Measurements from ENCODE around the gene LRCH4.

The LRCH4 gene, protein sequence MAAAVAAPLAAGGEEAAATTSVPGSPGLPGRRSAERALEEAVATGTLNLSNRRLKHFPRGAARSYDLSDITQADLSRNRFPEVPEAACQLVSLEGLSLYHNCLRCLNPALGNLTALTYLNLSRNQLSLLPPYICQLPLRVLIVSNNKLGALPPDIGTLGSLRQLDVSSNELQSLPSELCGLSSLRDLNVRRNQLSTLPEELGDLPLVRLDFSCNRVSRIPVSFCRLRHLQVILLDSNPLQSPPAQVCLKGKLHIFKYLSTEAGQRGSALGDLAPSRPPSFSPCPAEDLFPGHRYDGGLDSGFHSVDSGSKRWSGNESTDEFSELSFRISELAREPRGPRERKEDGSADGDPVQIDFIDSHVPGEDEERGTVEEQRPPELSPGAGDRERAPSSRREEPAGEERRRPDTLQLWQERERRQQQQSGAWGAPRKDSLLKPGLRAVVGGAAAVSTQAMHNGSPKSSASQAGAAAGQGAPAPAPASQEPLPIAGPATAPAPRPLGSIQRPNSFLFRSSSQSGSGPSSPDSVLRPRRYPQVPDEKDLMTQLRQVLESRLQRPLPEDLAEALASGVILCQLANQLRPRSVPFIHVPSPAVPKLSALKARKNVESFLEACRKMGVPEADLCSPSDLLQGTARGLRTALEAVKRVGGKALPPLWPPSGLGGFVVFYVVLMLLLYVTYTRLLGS

DNA sequence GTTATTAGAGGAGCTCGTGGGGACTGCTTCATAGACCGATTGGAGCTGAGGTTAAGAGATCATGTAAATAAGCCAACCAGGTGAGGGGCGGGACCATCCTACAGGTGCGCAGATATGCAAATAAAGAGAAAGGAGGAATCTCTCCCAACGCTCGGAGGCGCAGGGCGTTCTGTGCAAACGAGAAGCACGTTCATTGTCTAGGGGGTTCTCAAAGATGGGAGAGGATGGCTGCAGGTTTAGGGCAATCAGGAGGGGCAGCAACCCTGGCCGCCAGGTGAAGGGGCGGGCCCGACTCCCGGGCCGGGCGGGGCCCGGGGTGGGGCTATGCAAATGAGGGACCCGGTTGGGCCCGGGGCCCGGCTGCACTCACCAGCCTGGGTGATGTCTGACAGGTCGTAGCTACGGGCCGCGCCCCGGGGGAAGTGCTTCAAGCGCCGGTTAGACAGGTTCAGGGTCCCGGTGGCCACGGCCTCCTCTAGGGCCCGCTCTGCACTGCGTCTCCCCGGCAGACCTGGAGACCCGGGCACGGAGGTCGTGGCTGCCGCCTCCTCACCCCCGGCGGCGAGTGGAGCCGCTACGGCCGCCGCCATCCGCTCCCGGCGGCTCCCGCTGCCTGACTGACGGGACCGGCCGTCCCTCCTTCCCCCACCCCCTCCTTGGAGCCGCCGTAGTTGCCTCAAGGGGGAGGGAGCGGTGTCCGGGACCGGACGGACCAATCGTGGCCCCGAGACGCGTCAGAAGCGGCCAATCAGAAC, at the start of gene LRCH4:
Gene LRCH4 (minus strand): TSS at position 619 of the 755 bp plus-strand sequence. CDS start 29 bp downstream, at position 590.
- DNase-seq, result no peak

DNA sequence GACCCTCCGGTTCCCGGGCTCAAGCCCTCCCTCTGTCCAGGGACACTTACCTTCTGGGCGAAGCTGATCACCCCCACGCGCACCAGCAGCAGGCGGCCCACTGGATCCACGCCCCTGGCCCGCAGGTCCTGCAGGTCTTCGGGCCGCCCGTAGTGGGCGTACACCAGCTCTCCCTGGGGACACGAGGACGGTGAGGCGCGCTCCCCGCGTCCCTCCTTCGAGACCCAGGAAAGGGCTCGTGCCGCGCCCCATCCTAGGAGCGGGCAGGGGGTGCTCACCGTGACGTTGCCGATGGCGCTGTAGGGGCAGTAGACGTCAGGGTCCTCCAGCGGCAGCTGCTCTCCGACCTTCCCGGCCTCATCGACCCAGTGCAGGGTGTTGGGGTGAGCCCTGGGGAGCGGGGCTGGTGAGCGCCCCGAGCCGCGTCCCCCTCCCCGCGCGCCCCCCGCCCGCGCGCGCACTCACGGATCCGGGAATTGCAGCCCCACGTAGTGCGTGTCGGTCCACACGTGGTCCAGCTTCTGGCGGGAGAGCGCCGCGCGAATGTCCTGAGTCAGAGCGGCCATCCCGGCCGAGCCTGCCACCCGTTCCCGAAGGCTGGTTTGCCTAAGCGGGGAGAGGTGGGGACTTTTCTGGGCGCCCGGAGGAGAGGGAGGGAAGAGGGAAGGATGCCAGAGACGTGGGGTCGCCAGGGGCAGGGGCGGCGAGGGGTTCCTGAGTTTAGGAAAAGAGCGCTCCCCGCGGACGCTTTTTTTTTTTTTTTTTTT, 47.2 kb upstream of the LRCH4 start:
- peak; percentile 60 for DNase-seq

DNA sequence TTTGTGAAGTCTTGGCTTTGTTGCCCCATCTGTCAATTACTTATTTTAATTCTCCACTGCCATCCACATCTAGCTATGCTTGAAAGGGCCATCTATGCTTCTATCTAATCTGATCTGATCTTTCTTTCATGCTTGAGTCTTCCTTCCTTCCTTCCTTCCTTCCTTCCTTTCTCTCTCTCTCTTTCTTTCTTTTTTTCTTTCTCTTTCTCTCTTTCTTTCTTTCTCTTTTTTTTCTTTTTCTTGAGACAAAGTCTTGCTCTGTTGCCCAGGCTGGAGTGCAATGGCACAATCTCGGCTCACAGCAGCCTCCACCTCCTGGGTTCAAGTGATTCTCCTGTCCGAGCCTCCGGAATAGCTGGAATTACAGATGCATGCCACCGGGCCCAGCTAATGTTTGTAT, 44.1 kb upstream of the LRCH4 start:
- DNase-seq, result no peak

DNA sequence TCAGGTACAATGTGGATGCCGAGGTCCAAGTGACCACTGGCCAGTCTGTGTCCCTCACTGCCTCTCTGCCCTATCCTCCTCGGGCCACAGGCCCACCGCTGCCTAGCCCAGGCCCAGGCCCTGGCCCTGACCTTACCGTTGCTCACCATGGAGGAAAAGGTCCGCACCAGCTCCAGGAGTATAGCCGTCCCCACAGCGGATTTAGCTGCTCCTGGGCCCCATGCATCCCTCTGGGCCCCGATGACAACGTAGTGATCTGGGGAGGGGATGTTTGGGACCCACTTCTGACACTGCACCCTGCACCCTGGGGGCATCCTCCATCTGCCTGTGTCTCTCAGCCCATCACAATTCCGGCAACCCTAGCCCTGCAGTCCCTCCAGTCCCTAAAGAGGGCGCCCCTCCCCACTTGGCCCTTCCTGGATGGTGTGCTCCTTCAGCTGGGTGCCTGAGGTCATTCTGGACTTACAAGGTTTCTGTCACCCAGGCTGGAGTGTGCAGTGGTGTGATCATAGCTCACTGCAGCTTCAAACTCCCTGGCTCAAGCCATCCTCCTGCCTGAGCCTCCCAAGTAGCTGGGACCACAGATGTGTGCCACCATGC, 43.3 kb upstream of the LRCH4 start:
- DNase-seq, result peak; percentile 57

DNA sequence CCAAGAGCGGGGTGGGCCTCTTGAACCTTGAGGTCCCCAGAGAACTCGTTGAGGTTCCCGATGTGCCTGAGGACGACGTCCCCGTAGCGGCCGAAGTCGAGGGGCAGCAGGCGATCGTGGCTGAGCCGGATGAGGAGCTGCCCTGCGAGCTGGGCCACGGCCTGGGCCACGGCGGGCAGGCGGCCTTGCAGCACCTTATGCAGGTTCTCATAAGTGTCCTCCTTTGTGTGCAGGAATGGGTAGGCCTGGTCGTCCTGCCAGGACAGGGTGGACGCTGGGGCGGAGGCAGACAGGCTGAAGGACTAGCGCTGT, 41.3 kb upstream of the LRCH4 start:
- DNase-seq, result no peak

DNA sequence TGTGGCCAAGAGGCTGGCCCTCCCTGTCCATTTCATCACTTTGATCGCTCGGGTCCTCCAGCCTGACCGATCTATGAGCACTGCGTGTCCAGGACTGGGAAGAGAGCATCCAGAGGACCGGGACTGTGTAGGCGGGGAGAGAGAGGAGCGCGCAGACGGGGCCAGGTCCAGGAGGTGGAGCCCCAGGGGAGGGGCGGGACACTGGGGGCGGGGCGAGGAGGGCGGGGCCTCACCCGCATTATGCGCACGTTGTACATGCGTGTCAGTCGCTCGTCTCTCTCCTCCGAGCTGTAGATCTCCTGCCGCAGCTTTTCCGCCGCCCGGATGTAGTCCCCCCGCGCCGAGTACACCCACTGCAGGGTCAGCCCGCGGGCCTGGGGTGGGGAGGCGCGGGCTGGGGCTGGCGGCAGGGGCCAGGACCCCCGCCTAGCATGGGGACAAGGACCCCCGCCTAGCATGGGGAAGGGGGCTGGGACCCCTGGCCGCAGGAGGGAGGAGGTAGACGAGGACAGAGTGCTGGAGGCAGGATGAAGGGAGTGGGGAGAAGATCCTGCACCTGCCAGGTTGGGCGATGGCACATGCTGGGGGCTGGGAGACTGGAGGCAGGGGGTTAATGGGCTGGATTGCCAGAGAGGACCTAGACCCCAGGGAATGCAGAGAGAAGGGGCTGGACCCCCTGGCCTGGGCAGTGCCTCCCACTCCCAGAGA, 40.8 kb upstream of the LRCH4 start:
- peak; percentile 69 for DNase-seq

DNA sequence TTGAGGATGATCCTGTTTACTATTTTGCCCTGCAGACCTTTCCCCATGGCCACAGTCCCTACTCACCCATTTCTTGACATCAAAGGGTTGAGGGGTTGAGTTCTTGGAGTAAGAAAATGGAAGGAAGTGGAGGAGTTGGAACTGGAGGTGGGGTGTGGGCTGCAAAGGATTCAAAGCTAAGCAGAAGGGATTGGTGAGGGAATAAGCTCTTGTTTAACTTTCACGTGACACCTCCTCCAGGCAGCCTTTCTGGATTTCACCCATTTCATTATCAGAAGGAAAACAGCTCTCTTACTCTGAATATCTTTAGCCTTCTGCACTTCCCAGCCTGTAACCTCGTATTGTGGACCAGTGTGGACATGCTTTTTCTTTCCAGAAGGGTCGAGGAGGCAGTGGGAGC, 40.1 kb upstream of the LRCH4 start:
- no peak for DNase-seq

DNA sequence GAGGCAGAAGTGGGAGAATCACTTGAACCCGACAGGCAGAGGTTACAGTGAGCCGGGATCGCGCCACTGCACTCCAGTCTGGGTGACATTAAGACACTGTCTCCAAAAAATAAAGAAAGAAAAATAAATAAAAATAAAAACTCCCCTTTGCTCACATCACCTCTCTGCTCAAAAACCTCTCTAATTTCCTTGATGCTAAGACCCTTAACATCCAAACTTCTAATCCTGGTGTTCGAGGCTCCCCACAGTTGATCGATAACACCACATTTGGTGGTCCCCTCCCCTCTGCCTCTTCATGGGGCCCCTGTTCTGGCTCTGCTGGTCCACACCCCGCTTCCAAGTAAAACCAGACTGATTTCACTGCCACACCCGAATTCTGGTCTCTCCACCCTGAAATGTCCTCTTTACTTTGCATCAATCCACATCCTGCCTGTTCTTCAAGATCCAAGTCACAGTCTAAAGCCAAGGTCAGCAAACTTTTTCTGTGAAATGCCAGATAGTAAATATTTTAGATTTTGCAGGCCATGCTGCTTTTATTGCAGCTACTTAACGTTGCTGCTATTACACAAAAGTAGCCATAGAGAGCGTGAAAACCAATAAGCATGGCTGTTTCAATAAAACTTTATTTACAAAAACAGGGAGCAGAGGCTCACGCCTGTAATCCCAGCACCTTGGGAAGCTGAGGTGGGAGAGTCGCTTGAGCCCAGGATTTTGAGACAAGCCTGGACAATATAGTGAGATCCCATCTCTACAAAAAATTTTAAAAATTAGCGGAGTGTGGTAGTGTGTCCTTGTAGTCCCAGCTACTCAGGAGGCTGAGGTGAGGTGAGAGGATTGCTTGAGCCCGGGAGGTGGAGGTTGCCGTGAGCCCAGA, 38.3 kb upstream of the LRCH4 start:
- DNase-seq, result no peak

DNA sequence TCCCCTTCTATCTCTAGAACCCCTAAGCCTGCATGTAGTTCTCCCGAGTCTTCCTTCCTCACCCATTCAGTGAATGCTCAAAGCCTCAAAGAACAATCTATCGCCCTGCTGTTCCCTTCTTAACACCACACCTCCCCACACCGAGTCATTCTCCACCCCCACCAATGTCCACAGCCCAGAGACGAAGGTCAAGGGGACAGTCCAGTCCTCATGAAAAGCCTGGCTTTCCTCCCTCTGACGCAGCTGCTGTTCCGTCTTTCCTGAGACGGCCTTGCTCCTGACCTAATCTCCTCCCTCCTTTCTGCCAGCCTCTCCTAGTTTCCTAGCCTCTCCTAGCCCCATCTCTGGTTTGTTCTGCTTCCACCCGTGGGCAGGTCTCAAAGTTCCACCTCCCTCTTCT, 35.6 kb upstream of the LRCH4 start:
- no peak for DNase-seq

DNA sequence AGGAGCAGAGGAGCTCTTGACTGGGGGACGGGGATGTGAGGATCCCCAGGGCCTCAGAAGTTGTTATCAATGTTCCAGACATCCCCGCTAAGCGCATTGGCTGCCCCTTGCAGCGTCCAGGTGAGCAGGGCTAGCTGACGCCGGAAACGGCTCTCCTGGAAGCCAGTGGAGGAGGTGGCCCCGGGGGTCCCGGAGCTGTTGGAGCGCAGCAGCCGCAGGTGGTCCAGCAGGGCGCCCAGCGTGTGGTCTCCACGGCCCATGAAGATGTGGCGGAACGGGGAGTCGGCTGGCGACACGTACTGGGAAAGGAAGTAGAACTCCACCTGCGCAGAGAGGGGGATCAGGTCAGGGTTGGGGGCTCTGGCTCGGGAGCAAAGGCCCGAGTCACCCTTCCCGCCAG, 34.9 kb upstream of the LRCH4 start:
- no peak for DNase-seq

DNA sequence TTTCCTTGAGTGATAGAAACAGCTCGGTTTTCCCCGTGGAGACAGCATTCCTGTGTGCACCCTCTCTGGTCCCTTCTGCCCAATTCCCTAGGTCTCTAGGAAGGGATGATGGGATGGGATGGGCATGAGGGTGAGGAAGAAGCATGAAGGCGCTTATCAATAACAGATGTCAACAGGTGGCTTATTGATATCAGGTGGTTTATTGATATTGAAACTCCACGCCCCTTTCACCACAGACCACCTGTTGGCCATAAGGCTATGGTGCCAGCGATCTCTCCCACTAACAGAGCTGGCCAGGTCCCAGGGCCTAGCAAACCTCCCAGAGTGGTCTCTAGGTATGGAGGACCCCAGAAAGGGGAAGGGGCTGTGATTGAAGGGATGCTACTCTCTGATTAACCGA, 34.3 kb upstream of the LRCH4 start:
- no peak for DNase-seq

DNA sequence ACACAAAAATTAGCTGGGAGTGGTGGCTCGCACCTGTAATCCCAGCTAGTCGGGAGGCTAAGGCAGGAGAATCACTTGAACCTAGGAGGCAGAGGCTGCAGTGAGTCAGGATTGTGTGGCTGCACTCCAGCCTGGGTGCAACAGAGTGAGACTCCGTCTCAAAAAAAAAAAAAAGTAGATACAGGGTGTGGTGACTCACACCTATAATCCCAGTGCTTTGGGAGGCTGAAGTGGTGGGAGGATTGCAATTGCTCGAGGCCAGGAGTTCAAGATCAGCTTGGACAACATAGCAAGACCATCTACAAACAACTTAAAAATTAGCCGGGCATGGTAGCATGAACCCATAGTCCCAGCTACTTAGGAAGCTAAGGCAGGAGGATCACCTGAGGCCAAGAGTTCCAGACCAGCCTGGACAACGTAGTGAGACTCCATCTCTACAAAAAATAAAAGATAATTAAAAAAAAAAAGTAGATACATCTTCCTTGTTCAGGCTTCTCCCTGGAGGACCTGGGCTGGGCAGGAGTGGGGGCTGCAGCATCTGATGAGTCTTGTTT, 28.5 kb upstream of the LRCH4 start:
- DNase-seq, result peak; percentile 13

DNA sequence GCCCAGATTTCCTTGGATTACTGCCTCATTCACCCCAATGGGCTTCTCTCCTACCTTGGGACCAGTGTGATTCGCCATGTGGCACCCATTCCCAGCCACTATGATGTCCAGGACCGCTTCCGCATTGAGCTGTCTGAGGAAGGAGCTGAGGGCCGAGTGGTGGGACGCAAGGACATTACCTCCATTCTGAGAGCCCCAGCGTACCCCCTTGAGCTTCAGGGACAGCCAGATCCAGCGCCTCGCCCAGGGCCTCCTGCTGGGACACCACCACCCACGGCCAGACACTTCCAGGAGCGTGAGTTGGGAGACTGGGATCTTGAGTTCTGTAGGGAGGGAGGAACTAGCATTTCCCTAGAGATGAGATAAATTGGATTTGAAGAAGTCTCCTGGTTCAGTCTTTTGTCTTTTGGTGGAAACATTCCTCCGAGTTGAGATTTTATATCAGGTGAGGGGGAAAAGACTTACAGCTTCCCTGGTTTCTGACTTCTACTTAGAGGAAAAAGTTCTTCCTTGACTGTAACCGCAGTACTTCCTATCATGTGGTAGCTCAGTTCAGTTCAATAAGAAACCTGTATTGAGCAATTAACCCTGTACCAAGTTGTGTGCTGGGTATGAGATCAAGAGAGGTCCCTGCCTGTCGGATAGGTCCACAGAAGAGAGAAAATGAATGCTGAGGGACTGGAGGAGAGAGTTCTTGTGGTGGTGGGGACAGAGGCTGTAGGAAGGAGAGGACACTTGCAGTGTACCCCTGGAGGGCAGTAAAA, 27.7 kb upstream of the LRCH4 start:
- peak; percentile 75 for DNase-seq

DNA sequence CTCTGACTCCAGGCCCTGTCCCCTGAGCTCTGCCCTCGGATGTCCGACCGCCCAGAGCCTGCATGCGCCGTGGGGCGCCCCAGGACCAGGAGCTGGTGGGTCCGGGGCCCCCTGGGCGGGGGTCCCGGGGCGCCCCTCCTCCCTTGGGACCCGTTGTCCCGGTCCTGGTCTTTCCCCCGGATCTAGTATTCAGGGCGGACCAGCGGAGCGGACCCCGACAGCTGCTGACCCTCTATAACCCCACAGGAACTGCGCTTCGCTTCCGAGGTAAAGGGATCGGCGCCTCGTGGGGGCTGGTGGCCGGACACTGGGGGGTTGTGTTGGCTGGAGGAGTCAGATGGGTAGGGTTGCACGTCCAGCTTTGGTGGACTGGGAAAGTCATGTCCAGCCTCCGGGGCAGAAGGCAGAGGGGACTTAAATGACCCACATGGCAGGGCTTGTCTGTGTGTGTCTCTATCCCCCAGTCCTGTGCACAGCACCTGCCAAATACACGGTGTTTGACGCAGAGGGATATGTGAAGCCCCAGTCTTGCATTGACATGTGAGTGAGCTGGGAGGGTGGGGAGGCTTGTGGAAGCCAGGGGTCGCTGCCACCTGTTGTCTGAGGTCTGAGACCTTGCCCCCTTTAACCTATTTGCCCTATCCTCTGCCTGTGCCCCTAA, 26.9 kb upstream of the LRCH4 start:
- peak; percentile 39 for DNase-seq

DNA sequence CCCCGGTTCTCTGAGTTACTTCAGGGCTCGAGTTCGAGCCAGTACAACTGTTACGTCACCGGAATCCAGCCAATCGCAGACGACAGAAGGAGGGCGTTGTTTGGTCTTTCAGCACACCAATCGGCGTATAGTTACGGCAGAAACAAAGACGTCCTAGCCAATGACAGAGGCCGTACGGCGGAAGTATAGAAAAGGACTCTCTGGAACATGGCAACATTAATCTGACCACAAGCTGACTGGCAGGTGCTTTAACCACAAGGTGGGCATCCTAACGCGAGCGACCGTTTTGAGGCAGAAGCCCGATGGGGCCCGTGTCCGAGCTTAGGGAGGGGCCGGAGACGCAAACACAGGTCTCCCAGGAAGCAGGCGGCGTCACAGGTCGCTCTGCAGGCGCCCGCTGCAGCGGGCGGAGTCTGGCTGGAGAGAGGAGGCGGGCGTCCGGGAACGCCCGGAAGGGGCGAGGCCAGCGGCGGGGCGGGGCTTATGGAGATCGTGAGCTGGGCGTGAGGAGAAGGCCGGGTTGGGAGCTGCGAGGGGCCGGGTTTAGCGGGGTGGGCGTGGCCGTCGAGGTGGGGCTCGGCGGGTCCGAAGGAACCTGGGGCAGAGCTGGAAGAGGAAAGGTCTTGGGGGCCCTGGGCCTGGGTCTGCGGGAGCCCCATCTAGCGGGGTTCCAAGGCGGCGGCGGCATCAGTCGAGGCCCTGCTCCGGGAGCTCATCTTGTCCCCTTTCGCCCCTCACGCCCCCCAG, 26.2 kb upstream of the LRCH4 start, which contains the start of gene MOSPD3:
Gene MOSPD3 (plus strand): TSS at position 558 of the 747 bp plus-strand sequence. CDS start 252 bp downstream, outside the sequence.
- peak; percentile 99 for DNase-seq

DNA sequence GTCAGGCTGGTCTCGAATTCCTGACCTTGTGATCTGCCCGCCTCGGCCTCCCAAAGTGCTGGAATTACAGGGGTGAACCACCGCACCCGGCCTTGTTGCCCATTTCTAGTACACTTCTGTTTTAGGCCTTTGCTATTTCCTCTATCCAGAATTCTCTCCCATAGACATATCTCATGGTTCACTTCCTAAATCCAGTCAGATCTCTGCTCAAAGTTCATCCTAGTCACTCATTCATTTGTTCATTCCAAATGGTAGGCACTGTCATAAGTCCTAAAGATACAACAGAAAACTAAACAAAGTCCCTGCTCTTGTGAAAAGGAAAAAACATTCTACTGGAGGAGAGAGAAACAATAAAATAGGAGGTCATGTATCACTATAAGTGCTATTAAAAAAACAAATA, 24.0 kb upstream of the LRCH4 start:
- DNase-seq, result no peak

DNA sequence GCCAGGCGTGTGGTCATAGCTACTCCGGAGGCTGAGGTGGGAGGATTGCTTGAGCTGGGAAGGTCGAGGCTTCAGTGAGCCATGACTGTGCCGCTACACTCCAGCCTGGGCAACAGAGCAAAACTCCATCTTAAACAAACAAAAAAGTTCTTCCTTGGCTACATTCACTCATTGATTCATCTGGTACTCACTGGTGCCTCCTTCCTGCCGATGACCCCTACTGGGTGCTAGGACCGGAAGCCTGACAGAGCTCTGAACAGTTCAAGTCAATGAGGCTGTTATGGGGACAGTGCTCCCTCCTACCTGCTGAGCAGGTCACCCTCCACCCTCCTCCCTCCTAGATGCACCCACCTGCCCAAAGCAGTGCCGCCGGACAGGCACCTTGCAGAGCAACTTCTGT, 21.2 kb upstream of the LRCH4 start:
- DNase-seq, result no peak

DNA sequence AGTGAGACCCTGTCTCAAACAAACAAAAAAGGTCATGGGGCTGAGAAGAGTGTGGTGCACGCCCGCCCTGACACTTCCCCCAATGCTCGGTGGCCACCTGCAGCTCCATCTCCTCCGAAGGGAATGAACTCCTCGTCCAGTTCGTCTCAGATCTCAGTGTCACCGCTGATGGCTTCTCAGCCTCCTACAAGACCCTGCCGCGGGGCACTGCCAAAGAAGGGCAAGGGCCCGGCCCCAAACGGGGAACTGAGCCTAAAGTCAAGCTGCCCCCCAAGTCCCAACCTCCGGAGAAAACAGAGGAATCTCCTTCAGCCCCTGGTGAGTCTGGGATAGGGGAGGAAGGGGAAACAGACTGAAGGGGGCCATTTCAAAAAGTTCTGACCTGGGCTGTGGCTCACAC, 20.4 kb upstream of the LRCH4 start:
- DNase-seq, result no peak

Data from MV-4-11 (cell line).